Measurements from ENCODE around the gene HNF1B. TPM values are rescaled to one million over a fixed set of nuclear protein-coding genes. Genes with fewer than 3 reads are reported as not detected.

Gene HNF1B
- total RNA-seq, 1 experiment from 2014 or later: 2.0 TPM

GRCh38 chr17:37691807-37692206, 53.1 kb downstream of the HNF1B start:
- H4K20me1 ChIP-seq (ENCODE audit: low read length): no peaks in the 10 kb centered on the region
- ATAC-seq: no peak
- ChIA-PET CTCF (no interaction called here), POLR2A (ENCODE audit: unreplicated experiment) (no interaction called here)
- no peak overlapping the region for H2AFZ ChIP-seq (ENCODE audit: low read length)
- no peaks in the 10 kb centered on the region for H3K27me3 ChIP-seq (ENCODE audit: low read length)
- no peak overlapping the region for H3K27ac ChIP-seq (ENCODE audit: low read length)
- no peaks in the 10 kb centered on the region for H3K9me2 ChIP-seq (replicated peaks; ENCODE audit: low read length)
- BruUV-seq (replicated peaks): no TSS peak
- DNase-seq: no peak
- TF ChIP-seq EZH2phosphoT487 (IDR thresholded peaks at IDR 0.05; ENCODE audit: borderline replicate concordance, low read length) (no peak), EZH2 (IDR thresholded peaks at IDR 0.05; ENCODE audit: low read length, unreplicated experiment) (no peak), CTCF (conservative IDR thresholded peaks at IDR 0.05; ENCODE audit: low read depth, low read length) (no peak)
- H3K4me3 ChIP-seq (ENCODE audit: low read length): no peak overlapping the region
- H3K4me2 ChIP-seq (ENCODE audit: low read length): no peak overlapping the region
- no peak overlapping the region for H3K9ac ChIP-seq (ENCODE audit: low read length)
- no peaks in the 10 kb centered on the region for H3K36me3 ChIP-seq (ENCODE audit: low read depth, low read length)
- no peaks in the 10 kb centered on the region for H3K4me1 ChIP-seq (ENCODE audit: insufficient read depth, low read length)
- H3K9me3 ChIP-seq (ENCODE audit: low read length): no peaks in the 10 kb centered on the region
- intact Hi-C loops (cut with micrococcal nuclease): no loop called here
- H3F3A ChIP-seq (ENCODE audit: low read length, unreplicated experiment): no peaks in the 10 kb centered on the region
- H3K79me2 ChIP-seq (ENCODE audit: low read length): no peaks in the 10 kb centered on the region

- H3K4me1 ChIP-seq (ENCODE audit: insufficient read depth, low read length): no peaks in the 10 kb centered on the region
- no peak overlapping the region for H3K9ac ChIP-seq (ENCODE audit: low read length)
- TF ChIP-seq CTCF (conservative IDR thresholded peaks at IDR 0.05; ENCODE audit: low read depth, low read length) (no peak), EZH2phosphoT487 (IDR thresholded peaks at IDR 0.05; ENCODE audit: borderline replicate concordance, low read length) (no peak), EZH2 (IDR thresholded peaks at IDR 0.05; ENCODE audit: low read length, unreplicated experiment) (no peak)
- no peak overlapping the region for H3K4me2 ChIP-seq (ENCODE audit: low read length)
- BruUV-seq (replicated peaks): no TSS peak
- H4K20me1 ChIP-seq (ENCODE audit: low read length): no peaks in the 10 kb centered on the region
- no peak for DNase-seq
- intact Hi-C loops (cut with micrococcal nuclease): no loop called here
- H3K27me3 ChIP-seq (ENCODE audit: low read length): no peaks in the 10 kb centered on the region
- H3F3A ChIP-seq (ENCODE audit: low read length, unreplicated experiment): no peaks in the 10 kb centered on the region
- no peak overlapping the region for H3K4me3 ChIP-seq (ENCODE audit: low read length)
- H3K36me3 ChIP-seq (ENCODE audit: low read depth, low read length): no peaks in the 10 kb centered on the region
- H3K27ac ChIP-seq (ENCODE audit: low read length): no peak overlapping the region
- no peaks in the 10 kb centered on the region for H3K9me3 ChIP-seq (ENCODE audit: low read length)
- no peak for ATAC-seq
- H3K9me2 ChIP-seq (replicated peaks; ENCODE audit: low read length): no peaks in the 10 kb centered on the region
- H3K79me2 ChIP-seq (ENCODE audit: low read length): no peaks in the 10 kb centered on the region
- ChIA-PET CTCF (no interaction called here), POLR2A (ENCODE audit: unreplicated experiment) (no interaction called here)
- no peak overlapping the region for H2AFZ ChIP-seq (ENCODE audit: low read length)
Observed at GRCh38 chr17:37689317-37689716, 55.5 kb downstream of the HNF1B start.

- Histone ChIP-seq H3K36me3 (ENCODE audit: low read depth, low read length) (no peaks in the 10 kb centered on the region), H3K79me2 (ENCODE audit: low read length) (no peaks in the 10 kb centered on the region), H4K20me1 (ENCODE audit: low read length) (no peaks in the 10 kb centered on the region), H3K9ac (ENCODE audit: low read length) (no peak overlapping the region), H3K4me2 (ENCODE audit: low read length) (no peak overlapping the region), H3F3A (ENCODE audit: low read length, unreplicated experiment) (no peaks in the 10 kb centered on the region), H3K4me1 (ENCODE audit: insufficient read depth, low read length) (no peaks in the 10 kb centered on the region), H3K9me2 (replicated peaks; ENCODE audit: low read length) (no peaks in the 10 kb centered on the region), H3K27ac (ENCODE audit: low read length) (no peak overlapping the region), H3K27me3 (ENCODE audit: low read length) (no peaks in the 10 kb centered on the region), H2AFZ (ENCODE audit: low read length) (no peak overlapping the region), H3K4me3 (ENCODE audit: low read length) (no peak overlapping the region), H3K9me3 (ENCODE audit: low read length) (no peaks in the 10 kb centered on the region)
- BruUV-seq (replicated peaks): no TSS peak
- CTCF ChIA-PET: no interaction called here
- TF ChIP-seq EZH2 (IDR thresholded peaks at IDR 0.05; ENCODE audit: low read length, unreplicated experiment) (no peak), EZH2phosphoT487 (IDR thresholded peaks at IDR 0.05; ENCODE audit: borderline replicate concordance, low read length) (no peak), CTCF (conservative IDR thresholded peaks at IDR 0.05; ENCODE audit: low read depth, low read length) (no peak)
- no peak for DNase-seq
- no peak for ATAC-seq
- POLR2A ChIA-PET (ENCODE audit: unreplicated experiment): no interaction called here
- intact Hi-C loops (cut with micrococcal nuclease): no loop called here
Observed at GRCh38 chr17:37683454-37683984, 61.3 kb downstream of the HNF1B start.

All from PC-3 (cell line).